Thyroid gland (tissue), 4 donors: ENCODE data around the gene MTCL1. TPM values are rescaled to one million over a fixed set of nuclear protein-coding genes. Genes with fewer than 3 reads are reported as not detected.

Experiments used
- DNase-seq, 2 donors: peaks; one replicate each; pipeline ENCODE4 v3.0.0-alpha.2; 2019
- H3K27ac ChIP-seq, 3 donors: fragments of 200-600 bp; sonication (generic); 1 replicate in 2 of 3; 2 replicates in 1 of 3; pipeline ENCODE4 v1.5.1; 2016 to 2019; ENCODE audit warnings: mild to moderate bottlenecking in 1 of 3, moderate library complexity in 1 of 3
- H3K27me3 ChIP-seq: fragments of 200-600 bp; sonication (generic); one replicate; pipeline ENCODE4 v1.5.1; 2019
- H3K36me3 ChIP-seq, 2 donors: fragments of 200-600 bp; sonication (generic); one replicate each; pipeline ENCODE4 v1.5.1; 2016 to 2019
- H3K4me1 ChIP-seq, 2 donors: fragments of 200-600 bp; sonication (generic); one replicate each; pipeline ENCODE4 v1.5.1; 2017 to 2019
- H3K4me3 ChIP-seq, 3 donors: fragments of 200-600 bp; sonication (generic); replicated peaks in 1 of 3; 1 replicate in 2 of 3; 2 replicates in 1 of 3; pipeline ENCODE4 v1.5.1; 2016; ENCODE audit warnings: mild to moderate bottlenecking in 1 of 3
- H3K9me3 ChIP-seq: fragments of 200-600 bp; sonication (generic); one replicate; pipeline ENCODE4 v1.5.1; 2017
- POLR2A ChIP-seq, 2 donors: fragments of 450-650 bp; IDR thresholded peaks; one replicate each; pipeline ENCODE4 v1.6.1; 2017; ENCODE audit warnings: antibody characterized with exemption in 2 of 2, mild to moderate bottlenecking in 2 of 2, moderate library complexity in 1 of 2
- WGBS, 2 donors: methylation state at CpG; one replicate each; pipeline ENCODE4 v1.1.5; 2017; 5-methylcytosine and 5-hydroxymethylcytosine counted together
- intact Hi-C: fragments of 100-400 bp; cut with DNase I; formaldehyde crosslinking; loops from one replicate; pipeline ENCODE4 v1.15.1; 2023
- total RNA-seq, 4 donors: library from RNA; depleted of rRNA; stranded (reverse); fragments of >200 nt; gene quantifications; one replicate each; pipeline ENCODE4 v1.2.3, GENCODE V29; 2016
- TF ChIP-seq, protein P1 (sequence below), 6 experiments: fragments of 200-600 bp in 3 of 6; fragments of 450-650 bp in 3 of 6; sonication (generic) in 3 of 6; IDR thresholded peaks; one replicate each; pipeline ENCODE4 v1.5.1; 2016 to 2019; ENCODE audit warnings: antibody characterized with exemption in 6 of 6, mild to moderate bottlenecking in 2 of 6, inconsistent platforms in 1 of 6, moderate library complexity in 1 of 6

The MTCL1 gene
- total RNA-seq, 4 donors from 2014 or later: 2.0 to 3.2 (median 2.5) TPM

GRCh38 chr18:8843005-8843404 lies 137.6 kb downstream of the MTCL1 start:
- no peak for DNase-seq
- no peak overlapping the region for H3K27ac ChIP-seq
- H3K4me1 ChIP-seq: no peaks in the 10 kb centered on the region
- H3K9me3 ChIP-seq: no peaks in the 10 kb centered on the region
- H3K36me3 ChIP-seq: no peaks in the 10 kb centered on the region
- WGBS, 2 donors: 64 to 83% methylated on average over 1 of the region's 1 CpG
- intact Hi-C loops: no loop called here
- no peak for TF ChIP-seq POLR2A (IDR thresholded peaks at IDR 0.05)
- TF ChIP-seq, protein P1, sequence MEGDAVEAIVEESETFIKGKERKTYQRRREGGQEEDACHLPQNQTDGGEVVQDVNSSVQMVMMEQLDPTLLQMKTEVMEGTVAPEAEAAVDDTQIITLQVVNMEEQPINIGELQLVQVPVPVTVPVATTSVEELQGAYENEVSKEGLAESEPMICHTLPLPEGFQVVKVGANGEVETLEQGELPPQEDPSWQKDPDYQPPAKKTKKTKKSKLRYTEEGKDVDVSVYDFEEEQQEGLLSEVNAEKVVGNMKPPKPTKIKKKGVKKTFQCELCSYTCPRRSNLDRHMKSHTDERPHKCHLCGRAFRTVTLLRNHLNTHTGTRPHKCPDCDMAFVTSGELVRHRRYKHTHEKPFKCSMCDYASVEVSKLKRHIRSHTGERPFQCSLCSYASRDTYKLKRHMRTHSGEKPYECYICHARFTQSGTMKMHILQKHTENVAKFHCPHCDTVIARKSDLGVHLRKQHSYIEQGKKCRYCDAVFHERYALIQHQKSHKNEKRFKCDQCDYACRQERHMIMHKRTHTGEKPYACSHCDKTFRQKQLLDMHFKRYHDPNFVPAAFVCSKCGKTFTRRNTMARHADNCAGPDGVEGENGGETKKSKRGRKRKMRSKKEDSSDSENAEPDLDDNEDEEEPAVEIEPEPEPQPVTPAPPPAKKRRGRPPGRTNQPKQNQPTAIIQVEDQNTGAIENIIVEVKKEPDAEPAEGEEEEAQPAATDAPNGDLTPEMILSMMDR (IDR thresholded peaks at IDR 0.05): no peak
- H3K4me3 ChIP-seq: no peak overlapping the region
- no peaks in the 10 kb centered on the region for H3K27me3 ChIP-seq

GRCh38 chr18:8844721-8845148 lies 139.4 kb downstream of the MTCL1 start:
- H3K27ac ChIP-seq: no peak overlapping the region
- H3K36me3 ChIP-seq: no peaks in the 10 kb centered on the region
- no peak for DNase-seq
- intact Hi-C loops: no loop called here
- no peaks in the 10 kb centered on the region for H3K9me3 ChIP-seq
- H3K4me3 ChIP-seq: no peak overlapping the region
- 81 to 82% methylated on average over 15 to 16 of the region's 16 CpGs for WGBS, 2 donors
- H3K4me1 ChIP-seq: no peaks in the 10 kb centered on the region
- no peaks in the 10 kb centered on the region for H3K27me3 ChIP-seq
- TF ChIP-seq, protein P1 (IDR thresholded peaks at IDR 0.05): no peak
- no peak for TF ChIP-seq POLR2A (IDR thresholded peaks at IDR 0.05)

DNA sequence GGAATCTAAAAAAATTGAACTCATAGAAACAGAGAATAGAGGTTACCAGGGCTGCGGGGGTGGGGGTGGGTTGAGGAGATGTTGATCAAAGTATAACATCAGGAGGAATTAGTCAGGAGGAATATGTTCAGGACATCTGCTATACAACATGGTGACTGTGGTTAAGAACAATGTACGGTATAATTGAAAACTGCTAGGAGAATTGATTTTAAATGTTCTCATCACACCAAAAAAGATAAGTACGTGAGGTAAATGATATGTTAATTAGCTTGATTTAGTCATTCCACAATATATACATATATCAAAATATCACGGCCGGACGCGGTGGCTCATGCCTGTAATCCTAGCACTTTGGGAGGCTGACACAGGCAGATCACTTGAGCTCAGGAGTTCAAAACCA lies 140.2 kb downstream of the MTCL1 start:
- Histone ChIP-seq H3K9me3 (no peaks in the 10 kb centered on the region), H3K36me3 (no peaks in the 10 kb centered on the region), H3K4me3 (no peak overlapping the region), H3K27me3 (no peaks in the 10 kb centered on the region), H3K27ac (no peak overlapping the region), H3K4me1 (no peaks in the 10 kb centered on the region)
- intact Hi-C loops: no loop called here
- 90 to 91% methylated on average over 7 of the region's 7 CpGs for WGBS, 2 donors
- DNase-seq: no peak
- TF ChIP-seq POLR2A (IDR thresholded peaks at IDR 0.05): no peak

DNA sequence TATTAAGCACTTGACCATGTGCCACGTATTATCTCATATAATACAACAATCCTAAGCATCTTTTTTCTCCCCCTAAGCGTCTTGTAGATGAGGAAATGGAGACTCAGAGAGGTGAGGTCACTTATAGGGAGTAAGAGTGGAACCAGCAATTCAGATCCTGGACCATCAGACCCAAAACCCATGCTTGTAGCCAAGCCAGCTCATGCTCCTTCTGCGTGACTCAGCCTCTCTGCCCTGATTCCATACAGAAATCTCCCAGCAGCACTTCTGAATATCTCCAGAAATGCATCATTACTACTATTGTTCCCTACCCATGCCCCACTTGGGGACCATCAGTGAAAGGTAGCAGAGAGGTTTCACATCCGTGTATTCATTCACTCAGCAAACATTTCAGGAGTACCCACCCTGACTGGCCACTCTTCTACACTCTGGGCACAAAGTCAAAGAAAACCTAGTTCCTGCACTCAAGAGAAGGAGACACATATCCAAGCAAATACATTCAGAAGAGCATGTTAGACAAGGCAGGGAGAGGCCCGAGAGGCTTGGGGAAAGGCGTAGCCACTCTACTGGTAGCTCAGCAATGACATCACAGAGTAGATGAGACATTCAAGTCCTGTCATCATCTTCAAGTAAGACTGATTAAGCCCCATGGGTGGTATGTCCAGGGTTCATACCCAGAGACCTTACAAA lies 141.9 kb downstream of the MTCL1 start:
- no peak for TF ChIP-seq POLR2A (IDR thresholded peaks at IDR 0.05)
- TF ChIP-seq, protein P1 (IDR thresholded peaks at IDR 0.05): no peak
- 68 to 70% methylated on average over 6 of the region's 6 CpGs for WGBS, 2 donors
- Histone ChIP-seq H3K9me3 (no peaks in the 10 kb centered on the region), H3K27me3 (no peaks in the 10 kb centered on the region), H3K36me3 (no peaks in the 10 kb centered on the region), H3K4me1 (no peaks in the 10 kb centered on the region), H3K4me3 (no peak overlapping the region), H3K27ac (no peak overlapping the region)
- intact Hi-C loops: no loop called here
- DNase-seq: no peak

DNA sequence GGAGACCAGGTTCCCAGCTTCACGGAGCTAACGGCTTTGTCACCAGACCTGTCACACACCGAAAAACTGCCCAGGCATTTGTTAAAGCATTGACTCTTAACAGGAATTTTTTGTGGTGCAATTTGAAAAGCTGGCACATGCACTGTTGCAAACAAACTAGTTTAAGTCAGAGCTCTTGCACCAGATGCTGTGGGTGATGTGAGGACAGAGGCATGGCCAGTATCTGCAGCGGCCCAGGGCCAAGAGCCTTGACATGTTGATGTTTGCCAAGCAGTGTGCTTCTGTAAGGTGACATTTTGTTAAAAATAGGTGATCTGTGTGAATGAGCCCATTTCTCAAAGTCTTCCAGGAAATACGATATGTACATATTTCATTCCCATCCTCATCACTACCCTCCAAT lies 142.5 kb downstream of the MTCL1 start:
- intact Hi-C loops: no loop called here
- Histone ChIP-seq H3K4me3 (no peak overlapping the region), H3K27me3 (no peaks in the 10 kb centered on the region), H3K9me3 (no peaks in the 10 kb centered on the region), H3K4me1 (no peaks in the 10 kb centered on the region), H3K36me3 (no peaks in the 10 kb centered on the region), H3K27ac (no peak overlapping the region)
- TF ChIP-seq, protein P1 (IDR thresholded peaks at IDR 0.05): no peak
- no peak for TF ChIP-seq POLR2A (IDR thresholded peaks at IDR 0.05)
- no peak for DNase-seq
- WGBS, 2 donors: 75 to 77% methylated on average over 5 of the region's 5 CpGs
